Lung microvascular endothelial cell (primary cell): ENCODE measurements around the gene HS6ST2. TPM values are rescaled to one million over a fixed set of nuclear protein-coding genes. Genes with fewer than 3 reads are reported as not detected.

Source experiments
- DNase-seq, 2 donors: peaks; one replicate each; pipeline versions ENCODE4 v3.0.0 to v3.0.0-alpha.2; 2010; ENCODE audit warnings: low read depth in 2 of 2
- total RNA-seq: library from RNA; depleted of rRNA; stranded (reverse); fragments of >200 nt; gene quantifications from 2 replicates; pipeline ENCODE4 v1.2.1, GENCODE V29; 2014

The HS6ST2 gene
- total RNA-seq, 1 donor from 2014 or later: not detected

DNA sequence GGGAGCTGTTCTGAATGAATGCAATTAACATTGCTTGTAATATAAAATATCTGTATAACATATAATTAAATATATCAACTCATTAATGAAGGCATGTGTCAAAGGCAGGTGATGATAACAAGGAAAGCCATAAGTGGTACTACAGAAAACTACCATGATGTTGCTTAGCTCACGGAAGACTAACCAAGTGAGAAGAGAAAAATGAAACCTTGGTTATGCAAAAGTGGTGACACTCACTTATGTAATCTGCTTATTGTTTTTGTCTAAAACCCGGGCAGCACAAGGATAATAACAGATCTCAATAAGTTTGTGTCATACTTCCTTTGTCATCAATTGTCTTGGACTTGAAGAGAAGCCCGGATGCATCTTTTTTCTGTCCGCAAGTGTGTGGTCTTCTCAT, 156.4 kb downstream of the HS6ST2 start:
- DNase-seq: no peak

- DNase-seq: no peak
These were observed 163.2 kb downstream of the HS6ST2 start for GRCh38 chrX:132795181-132795580.

DNA sequence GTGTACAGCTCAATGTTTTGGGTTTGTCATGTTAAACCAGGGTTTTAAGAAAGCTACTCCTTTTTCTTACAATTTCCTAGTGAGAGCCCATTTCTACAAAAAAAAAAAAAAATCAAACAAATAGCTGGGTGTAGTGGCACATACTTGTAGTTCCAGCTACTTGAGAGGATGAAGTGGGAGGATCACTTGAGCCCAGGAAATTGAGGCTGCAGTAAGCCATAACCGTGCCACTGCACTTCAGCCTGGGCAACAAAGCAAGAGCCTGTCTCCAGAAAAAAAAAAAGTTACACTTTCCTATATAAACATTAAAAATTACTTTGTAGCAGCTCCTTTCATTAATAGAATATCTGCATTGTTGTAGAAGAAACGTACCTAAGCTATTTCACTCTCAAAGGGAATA, 166.7 kb downstream of the HS6ST2 start:
- DNase-seq: no peak

- no peak for DNase-seq
These were observed 168.1 kb downstream of the HS6ST2 start for GRCh38 chrX:132790329-132790728.

DNA sequence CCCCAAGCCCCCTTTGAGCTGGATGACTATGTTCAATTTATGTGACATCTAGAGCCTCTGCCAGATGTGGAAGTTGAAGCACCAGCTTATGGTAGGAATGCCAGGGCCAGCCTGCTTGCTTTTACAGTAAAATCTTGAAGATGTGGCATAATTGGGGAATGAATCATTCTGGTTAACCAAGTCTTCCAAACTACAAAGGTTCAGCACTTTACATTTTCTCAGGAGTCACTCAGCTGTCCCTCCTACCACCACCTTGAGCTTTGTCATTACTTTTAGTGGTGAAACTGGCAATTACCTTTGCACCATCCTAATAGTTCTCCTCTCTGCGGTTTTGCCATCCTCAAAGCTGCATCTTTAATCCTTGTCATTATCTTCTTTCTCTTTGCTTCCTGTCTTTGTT, 172.2 kb downstream of the HS6ST2 start:
- DNase-seq: no peak

- DNase-seq: no peak
These were observed 179.5 kb downstream of the HS6ST2 start for GRCh38 chrX:132778917-132779316.

GRCh38 chrX:132776486-132777210, 181.8 kb downstream of the HS6ST2 start:
- no peak for DNase-seq

DNA sequence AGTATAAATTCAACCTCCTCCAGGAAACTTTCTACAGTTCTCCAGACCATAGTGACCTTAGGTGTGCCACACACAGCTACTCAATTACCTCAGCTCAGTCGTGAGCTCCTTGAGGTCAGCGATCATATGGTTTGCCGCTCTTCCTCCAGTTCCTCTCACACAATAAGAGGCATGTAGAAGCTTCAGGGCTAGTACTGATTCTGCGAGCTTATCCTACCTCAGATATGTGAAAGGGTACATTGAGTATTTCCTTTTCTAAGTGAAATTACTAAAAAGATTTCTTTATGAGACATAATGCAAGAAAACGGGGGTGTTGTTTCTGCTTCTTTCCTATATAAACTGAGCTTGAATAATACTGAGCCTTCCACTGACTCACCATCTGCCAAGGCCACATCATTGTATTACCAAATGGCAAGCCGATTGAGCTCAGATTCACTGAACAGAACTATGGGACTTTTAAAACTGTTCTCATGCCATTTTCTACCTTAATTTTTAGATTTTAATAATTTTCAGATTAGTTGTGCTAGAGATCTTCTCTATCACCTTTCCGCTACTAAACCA, 183.1 kb downstream of the HS6ST2 start:
- DNase-seq: no peak

DNA sequence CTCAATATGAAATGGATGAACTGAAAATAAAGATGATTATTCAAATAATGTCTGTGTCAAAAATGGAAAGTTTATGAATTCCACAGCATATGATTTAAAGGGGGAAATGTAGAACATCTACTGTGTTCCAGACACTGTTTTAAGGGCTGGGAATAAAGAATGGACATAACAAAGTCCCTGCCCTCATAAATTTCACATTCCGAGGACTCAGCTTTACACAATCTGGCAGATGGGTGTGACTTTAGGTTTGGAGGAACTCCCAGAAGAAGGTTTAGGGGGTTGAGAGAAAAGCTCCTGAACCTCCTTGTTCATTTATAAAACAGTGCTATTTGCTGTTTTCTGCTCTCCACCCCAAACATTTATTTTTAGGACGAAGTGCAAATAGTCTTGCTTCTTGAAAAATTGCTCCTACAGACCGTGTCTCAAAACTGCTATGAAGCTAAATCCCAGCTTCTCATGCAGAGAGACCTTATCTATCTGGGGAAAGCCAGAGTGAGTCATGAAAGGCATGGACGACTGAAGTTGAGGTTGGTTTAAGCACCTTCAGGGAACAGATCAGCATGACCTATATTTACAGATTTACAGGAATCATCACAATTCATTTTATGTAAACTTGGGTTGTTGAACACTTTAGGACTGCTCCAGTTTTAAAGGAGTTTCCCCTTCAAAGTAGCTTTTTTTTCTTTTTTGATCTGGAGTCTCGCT, 184.3 kb downstream of the HS6ST2 start:
- DNase-seq: no peak

GRCh38 chrX:132769609-132770008, 188.8 kb downstream of the HS6ST2 start:
- DNase-seq: no peak

- no peak for DNase-seq
These were observed 192.0 kb downstream of the HS6ST2 start for GRCh38 chrX:132766452-132766851.

- no peak for DNase-seq
These were observed 194.9 kb downstream of the HS6ST2 start for GRCh38 chrX:132763528-132763927.

- no peak for DNase-seq
These were observed 199.7 kb downstream of the HS6ST2 start for GRCh38 chrX:132758759-132759158.

DNA sequence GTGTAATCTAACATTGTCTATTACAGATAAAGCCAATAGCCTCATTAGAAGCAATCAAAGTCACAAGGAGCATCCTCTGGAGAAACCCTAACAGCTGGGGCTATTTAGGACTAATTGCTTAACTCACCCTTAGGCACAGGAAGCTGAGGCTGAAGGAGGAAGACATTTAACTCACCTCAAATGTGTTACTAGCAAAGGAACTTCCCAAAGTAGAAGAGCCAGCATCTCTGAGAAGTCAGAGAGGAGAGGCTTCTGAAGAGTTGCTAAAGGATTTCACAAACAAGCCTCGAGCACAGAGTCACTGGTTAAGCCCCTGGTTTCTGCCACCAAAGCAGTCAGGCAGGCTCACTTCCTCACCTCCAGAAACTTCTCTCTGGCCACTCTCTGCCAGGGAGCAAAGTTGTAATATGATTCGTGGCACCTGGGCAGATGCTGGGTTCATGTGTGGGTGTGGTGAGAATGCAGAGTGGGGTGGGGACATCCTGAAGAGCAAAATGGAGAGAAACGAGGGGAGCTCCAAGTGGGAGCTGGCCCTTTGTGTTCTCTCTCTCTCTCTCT, 201.3 kb downstream of the HS6ST2 start:
- DNase-seq: no peak

DNA sequence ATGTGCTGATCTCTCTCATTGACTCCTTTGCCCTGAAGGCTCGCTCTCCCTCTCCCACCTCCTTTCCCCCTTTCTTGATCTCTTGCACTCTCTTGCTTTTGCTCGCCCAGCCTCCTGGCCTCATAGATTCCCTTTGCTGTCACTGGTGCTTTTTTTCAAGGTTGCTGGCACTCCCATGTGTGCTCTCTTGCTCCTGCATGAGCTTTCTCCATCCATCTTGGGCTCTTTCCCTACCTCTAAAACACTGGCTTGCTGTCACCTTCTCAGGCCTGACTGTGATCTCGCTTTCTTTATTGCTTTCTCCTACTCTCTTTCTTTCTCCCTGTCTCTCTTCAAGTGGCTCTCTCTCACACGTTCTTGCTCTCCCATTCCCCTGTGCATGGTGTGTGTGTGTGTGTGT, 202.0 kb downstream of the HS6ST2 start:
- no peak for DNase-seq

DNA sequence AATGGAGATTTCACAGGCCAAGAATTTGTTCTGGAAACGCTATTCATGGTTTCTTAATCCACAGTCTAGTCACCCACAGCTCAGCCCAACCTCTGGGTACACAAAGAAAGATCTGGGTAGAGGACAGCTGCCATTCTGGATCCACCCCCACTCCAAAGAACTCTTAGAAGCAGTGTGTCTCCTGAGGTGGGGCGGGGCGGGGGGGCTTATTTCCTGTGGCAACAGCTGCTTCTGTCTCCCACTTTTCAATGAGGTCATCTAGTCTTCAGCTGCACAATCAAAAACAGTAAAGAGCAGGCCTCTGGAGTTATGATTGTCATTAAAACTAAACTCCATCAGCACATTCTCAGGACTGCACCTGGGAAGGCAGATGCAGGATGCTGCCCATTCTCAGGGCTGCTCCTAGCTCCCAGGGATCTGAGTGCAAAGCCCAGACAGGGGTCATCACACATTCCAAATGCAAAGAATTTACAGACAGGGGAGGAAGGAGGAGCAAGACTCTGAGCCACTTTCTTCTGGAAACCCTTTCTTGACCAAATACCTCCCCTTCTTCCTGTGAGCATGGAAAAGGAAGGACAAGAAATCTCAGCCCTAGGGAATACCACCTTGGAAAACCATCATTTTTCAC, 207.3 kb downstream of the HS6ST2 start:
- DNase-seq: no peak

DNA sequence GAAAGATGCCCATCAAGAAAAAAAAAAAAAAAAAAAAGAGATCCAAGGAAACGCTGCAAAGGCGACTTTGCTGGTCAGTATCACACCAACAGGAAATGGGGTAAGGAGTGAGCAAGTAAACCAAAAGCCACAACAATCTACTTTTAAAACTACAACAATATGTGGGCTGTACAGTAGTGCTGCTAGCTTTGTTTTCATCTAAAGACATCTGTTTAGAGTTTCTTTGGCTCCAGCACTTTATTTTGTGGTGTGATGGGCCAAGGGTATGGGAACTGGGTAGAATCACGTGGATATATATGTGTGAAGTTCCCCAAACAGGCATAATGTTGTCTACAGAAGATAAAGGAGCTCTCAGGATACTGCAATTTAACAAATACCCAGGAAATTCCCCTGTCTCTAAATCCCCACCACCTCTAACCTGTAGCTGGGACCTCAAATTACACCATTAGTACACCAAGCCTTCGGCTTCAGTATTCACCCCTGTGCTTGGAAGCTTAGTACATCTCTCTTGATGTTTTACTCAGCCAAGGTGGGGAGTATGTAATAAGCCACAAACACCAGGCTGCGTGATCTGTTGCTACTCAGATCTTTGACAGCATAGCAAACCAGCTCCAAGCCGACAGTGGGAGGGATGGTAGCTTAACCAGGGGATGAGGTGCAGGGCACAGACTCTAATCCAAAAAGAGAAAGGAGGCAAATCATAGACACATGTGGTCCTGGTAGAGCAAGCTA, 207.9 kb downstream of the HS6ST2 start:
- DNase-seq: no peak

DNA sequence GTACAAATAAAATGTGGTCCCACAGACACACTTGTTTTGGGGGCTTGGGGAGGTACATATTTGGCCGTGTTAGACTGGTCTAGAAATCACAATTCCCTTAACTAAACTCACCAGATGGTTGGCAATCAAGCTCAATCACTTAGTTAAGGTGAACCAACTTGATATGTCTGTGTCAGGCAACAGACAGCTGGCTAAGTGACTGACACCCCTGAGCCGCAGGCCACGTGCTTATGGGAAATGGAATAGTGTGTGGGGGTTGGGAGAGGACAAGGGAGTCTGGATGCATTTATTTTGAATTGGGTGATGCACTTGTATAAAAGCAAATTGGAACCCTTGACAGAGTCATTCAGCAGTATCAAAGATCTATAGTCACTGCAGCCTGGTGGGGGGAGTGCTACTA, 209.0 kb downstream of the HS6ST2 start:
- DNase-seq: no peak

- DNase-seq: no peak
These were observed 209.5 kb downstream of the HS6ST2 start for GRCh38 chrX:132748909-132749308.

- no peak for DNase-seq
These were observed 210.2 kb downstream of the HS6ST2 start for GRCh38 chrX:132748268-132748667.

DNA sequence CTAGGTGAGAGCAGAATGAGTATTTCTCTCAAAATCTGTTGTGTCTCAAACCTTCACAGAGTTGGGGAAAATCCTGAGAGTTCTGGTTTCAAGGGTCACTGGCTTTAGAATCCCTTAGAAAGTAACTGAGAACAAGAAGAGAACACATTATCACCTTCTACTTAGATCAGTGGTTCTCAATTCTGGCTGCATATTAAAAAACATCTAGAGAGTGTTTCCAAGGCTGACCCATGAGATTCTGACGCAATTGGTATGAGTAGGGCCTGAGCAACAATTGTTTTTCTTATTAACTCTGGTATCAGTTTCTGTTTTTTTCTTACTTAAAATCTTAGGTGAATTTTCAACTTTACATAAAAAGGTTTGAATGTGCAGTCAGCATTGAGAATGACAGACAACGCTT, 212.8 kb downstream of the HS6ST2 start:
- DNase-seq: no peak
